Measurements from ENCODE around the gene SIPA1L2.

- TF ChIP-seq EZH2phosphoT487 (IDR thresholded peaks at IDR 0.05; ENCODE audit: insufficient read depth, low read depth) (no peak), EZH2 (IDR thresholded peaks at IDR 0.05; ENCODE audit: insufficient read depth, poor library complexity, severe bottlenecking) (no peak)
These were observed 33.1 kb downstream of the SIPA1L2 start for GRCh38 chr1:232596666-232597303.

Data from GM23248 (cell line).